ENCODE data around the gene LPCAT4. TPM values are rescaled to one million over a fixed set of nuclear protein-coding genes. Genes with fewer than 3 reads are reported as not detected.

Gene LPCAT4
- 10.6 and 12.8 TPM in 2 replicates for total RNA-seq

GRCh38 chr15:34367101-34368081 is at the start of gene LPCAT4:
Gene LPCAT4, minus strand, starts transcription at chr15:34367196. Its CDS starts 96 bp downstream, at chr15:34367100.

DNA sequence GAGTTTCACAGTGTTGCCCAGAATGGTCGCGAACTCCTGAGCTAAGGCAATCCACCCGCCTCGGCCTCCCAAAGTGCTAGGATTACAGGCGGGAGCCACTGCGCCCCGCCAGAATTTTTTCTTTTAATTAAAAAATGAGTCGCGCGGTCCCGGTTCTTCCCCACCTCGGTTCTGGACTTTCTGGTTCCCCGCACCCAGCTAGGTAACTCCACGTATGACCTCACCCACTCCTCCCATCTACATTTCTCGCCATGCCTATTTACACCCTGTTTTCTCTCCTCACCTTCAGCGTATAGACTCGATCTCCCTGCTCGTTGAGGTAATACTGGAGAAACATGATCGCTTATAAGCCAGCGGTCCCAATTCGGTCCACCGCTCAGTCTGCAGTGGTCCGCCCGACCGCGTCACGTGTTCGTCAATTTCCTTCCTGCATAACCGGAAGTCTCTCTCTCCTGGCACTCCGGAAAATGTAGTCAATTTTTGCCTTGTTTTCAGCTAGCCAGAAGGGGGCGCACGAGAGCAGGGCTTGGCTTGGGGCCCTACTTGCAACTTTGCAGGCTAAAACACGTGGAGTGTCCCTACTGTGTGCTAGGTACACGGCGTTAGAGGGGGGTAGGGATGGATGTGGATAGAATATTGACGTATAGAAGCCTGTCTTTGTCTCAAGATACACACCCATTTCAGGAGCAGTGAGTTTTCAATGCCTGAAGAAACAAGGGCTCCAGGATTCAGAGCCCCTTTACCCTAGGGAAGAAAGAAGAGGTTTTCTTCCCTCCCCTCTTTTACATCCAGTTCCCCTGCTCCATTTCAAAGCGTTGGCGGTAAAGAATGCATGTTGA is 24.0 kb downstream of the LPCAT4 start, which contains the start of the genes NOP10 and NUTM1:
NOP10 (minus strand) TSS at position 400 of the 839 bp plus-strand sequence; CDS start at position 337, 63 bp downstream.
NUTM1 (plus strand) TSS at position 579 of the 839 bp plus-strand sequence. CDS start 382 bp downstream, outside the sequence.

DNA sequence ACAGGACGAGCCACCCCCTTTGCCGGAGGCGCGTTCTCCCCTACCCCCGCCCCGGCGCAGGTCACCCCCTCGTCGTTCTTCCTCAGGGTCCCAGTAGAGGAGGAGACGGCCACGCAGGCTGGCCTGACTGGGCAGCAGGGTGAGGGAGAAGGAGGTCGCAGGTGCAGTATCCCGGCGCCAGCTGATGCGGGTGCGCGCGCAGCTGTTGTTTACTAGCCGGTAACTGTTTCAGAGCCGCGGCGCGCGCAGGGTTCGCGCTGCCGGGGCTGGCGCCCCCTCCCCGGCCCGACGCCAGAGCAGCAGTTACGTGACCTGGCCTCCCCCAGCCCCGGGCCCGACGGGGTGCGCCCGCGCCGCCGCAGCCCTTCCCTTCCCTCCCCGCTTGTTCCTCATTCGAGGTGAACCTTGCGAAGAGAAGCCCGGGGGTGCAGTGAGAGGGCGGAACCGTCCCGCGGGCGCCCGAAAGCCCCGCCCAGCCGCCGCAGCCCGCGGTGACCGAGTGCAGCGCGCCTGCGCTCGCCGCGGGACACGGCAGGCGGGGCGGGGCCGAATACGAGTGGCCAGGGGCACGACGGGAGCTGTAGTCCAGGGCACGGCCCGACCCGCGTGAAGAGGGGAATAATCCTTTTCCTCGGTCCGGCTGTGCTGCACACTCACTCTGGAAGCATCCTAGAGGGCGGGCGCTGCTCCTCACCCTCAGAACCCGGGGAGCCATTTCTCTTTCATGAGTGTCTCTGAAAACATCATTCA is 29.3 kb downstream of the LPCAT4 start, which contains the start of gene SLC12A6:
SLC12A6 (minus strand) TSS at position 225 of the 750 bp plus-strand sequence. CDS start 1,101 bp downstream, outside the sequence.

Other genes with a start within 250 kb of the LPCAT4 start
- gene KATNBL1, start 157.1 kb downstream of the LPCAT4 start, total RNA-seq: 24.6 and 46.4 TPM in 2 replicates
- gene EMC4, start 142.2 kb downstream of the LPCAT4 start, total RNA-seq: 168 and 246 TPM in 2 replicates
- gene SLC12A6, start 29.4 kb downstream of the LPCAT4 start, total RNA-seq: 25.3 and 28.4 TPM in 2 replicates
- gene NOP10, start 24.1 kb downstream of the LPCAT4 start, total RNA-seq: 143 and 257 TPM in 2 replicates
- under 0.01 TPM in 1 of 2 replicates, not detected in the other for gene NUTM1, start 23.9 kb downstream of the LPCAT4 start, total RNA-seq
- gene GOLGA8A, start 70.6 kb upstream of the LPCAT4 start, total RNA-seq: 6.6 and 12.7 TPM in 2 replicates
- 12.6 and 15.9 TPM in 2 replicates for gene GOLGA8B, start 216.5 kb upstream of the LPCAT4 start, total RNA-seq

Measured in smooth muscle cell of trachea (primary cell).